Mesendoderm (in vitro differentiated cells): ENCODE data around the gene EHF.
A peak's percentile ranks its signal among the peaks of the same experiment; 100 is the strongest.

Source experiments
- DNase-seq: peaks from one replicate; pipeline ENCODE4 v3.0.0; 2013
- H2AK5ac ChIP-seq: 2 replicates; pipeline ENCODE4 v1.6.1; 2013; ENCODE audit warnings: low read length, inconsistent platforms
- H2BK120ac ChIP-seq: 2 replicates; pipeline ENCODE4 v1.6.1; 2013; ENCODE audit warnings: low read depth, mild to moderate bottlenecking, low read length, moderate library complexity, mixed read lengths
- H2BK15ac ChIP-seq: replicated peaks from 2 replicates; pipeline ENCODE4 v1.6.1; 2013; ENCODE audit warnings: low read depth, mild to moderate bottlenecking, moderate library complexity
- H2BK5ac ChIP-seq: 2 replicates; pipeline ENCODE4 v1.6.1; 2013; ENCODE audit warnings: low read length, inconsistent platforms
- H3K18ac ChIP-seq: 2 replicates; pipeline ENCODE4 v1.6.1; 2013; ENCODE audit warnings: mild to moderate bottlenecking, low read length, mixed read lengths
- H3K23ac ChIP-seq: one replicate; pipeline ENCODE4 v1.6.1; 2013; ENCODE audit warnings: low read length
- H3K27ac ChIP-seq: 2 replicates; pipeline ENCODE4 v1.5.1; 2013; ENCODE audit warnings: low read depth, mild to moderate bottlenecking, inconsistent platforms, low read length, moderate library complexity
- H3K27me3 ChIP-seq: 2 replicates; pipeline ENCODE4 v1.6.1; 2013; ENCODE audit warnings: low read length, control low read depth, mild to moderate bottlenecking, inconsistent platforms; ENCODE audit not compliant: insufficient read depth, poor library complexity
- H3K36me3 ChIP-seq: 2 replicates; pipeline ENCODE4 v1.6.1; 2013; ENCODE audit warnings: low read length, inconsistent platforms; ENCODE audit not compliant: control insufficient read depth, insufficient read depth
- H3K4ac ChIP-seq: one replicate; pipeline ENCODE4 v1.6.1; 2013; ENCODE audit warnings: low read depth, mild to moderate bottlenecking, low read length, moderate library complexity
- H3K4me1 ChIP-seq: 2 replicates; pipeline ENCODE4 v1.6.1; 2013; ENCODE audit warnings: low read depth, low read length, inconsistent platforms; ENCODE audit not compliant: control insufficient read depth
- H3K4me2 ChIP-seq: 2 replicates; pipeline ENCODE4 v1.6.1; 2013; ENCODE audit warnings: low read length
- H3K4me3 ChIP-seq: 2 replicates; pipeline ENCODE4 v1.5.1; 2013; ENCODE audit warnings: mild to moderate bottlenecking, low read length
- H3K56ac ChIP-seq: one replicate; pipeline ENCODE4 v1.6.1; 2013; ENCODE audit warnings: low read length
- H3K79me1 ChIP-seq: 2 replicates; pipeline ENCODE4 v1.6.1; 2013; ENCODE audit warnings: low read length, inconsistent platforms
- H3K79me2 ChIP-seq: 2 replicates; pipeline ENCODE4 v1.6.1; 2013; ENCODE audit warnings: mild to moderate bottlenecking, low read length; ENCODE audit not compliant: control insufficient read depth, insufficient read depth
- H3K9ac ChIP-seq: 2 replicates; pipeline ENCODE4 v1.6.1; 2013; ENCODE audit warnings: low read length, inconsistent platforms
- H4K5ac ChIP-seq: one replicate; pipeline ENCODE4 v1.6.1; 2013; ENCODE audit warnings: low read length
- H4K8ac ChIP-seq: one replicate; pipeline ENCODE4 v1.6.1; 2013; ENCODE audit warnings: low read depth, mild to moderate bottlenecking, control low read depth, low read length, moderate library complexity
- WGBS: extraction: QIAGEN DNeasy Blood & Tissue Kit; methylation state at CpG from one replicate; pipeline ENCODE4 v1.1.7; 2013; ENCODE audit warnings: low lambda C conversion rate, missing lambda C conversion rate; ENCODE audit not compliant: insufficient coverage; ENCODE audit errors: extremely low coverage; 5-methylcytosine and 5-hydroxymethylcytosine counted together

EHF gene

DNA sequence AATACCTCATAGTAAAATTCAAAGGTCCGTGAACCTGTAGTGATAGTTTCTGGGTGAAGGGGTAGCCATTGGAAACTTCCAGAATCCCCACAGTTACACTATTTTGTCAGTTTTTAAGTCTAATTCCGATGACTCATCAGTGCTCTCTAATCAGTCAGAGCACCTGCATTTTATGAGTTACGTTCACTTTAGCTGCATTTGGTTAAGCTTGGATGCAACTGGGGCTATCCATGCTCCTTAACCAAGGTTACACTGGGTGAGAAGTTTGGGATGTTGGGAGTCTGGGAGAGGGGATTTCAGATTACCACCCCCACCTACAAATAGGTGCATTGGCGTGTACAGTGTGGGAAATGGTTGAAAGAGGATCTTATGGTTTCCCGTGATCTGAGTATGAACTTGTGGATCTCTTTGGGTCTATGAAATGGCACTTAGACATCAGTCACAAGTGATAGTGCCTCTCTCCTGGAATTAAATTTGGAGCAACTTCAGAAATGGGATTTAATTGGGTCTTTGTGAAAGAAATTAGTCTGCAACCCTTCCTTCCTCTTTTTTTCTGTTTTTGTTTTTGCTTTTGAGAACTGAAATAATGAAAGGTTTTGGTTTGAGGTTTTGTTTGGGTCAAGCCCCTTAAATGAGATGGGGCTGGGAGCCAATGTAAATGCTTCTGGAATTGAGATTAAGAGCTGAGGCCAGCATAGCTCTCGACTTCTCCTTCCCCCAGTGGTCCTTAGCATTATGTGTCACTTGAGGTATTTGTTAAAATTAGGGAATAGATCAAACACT is 31.5 kb downstream of the EHF start:
- no peak overlapping the region for H2AK5ac ChIP-seq
- DNase-seq = no peak
- H3K79me2 ChIP-seq = no peaks in the 10 kb centered on the region
- H3K9ac ChIP-seq = no peak overlapping the region
- no peak overlapping the region for H4K8ac ChIP-seq
- no peak overlapping the region for H2BK5ac ChIP-seq
- H2BK15ac ChIP-seq = no peak overlapping the region
- no CpG with 5 or more reads among the region's 6 CpGs for WGBS
- H3K27ac ChIP-seq = no peak overlapping the region
- no peak overlapping the region for H3K4me3 ChIP-seq
- H3K56ac ChIP-seq = no peak overlapping the region
- no peaks in the 10 kb centered on the region for H3K36me3 ChIP-seq
- H3K27me3 ChIP-seq = no peaks in the 10 kb centered on the region
- no peak overlapping the region for H3K4ac ChIP-seq
- no peak overlapping the region for H3K18ac ChIP-seq
- H2BK120ac ChIP-seq = no peak overlapping the region
- no peaks in the 10 kb centered on the region for H3K79me1 ChIP-seq
- H3K4me1 ChIP-seq = no peaks in the 10 kb centered on the region
- no peak overlapping the region for H3K4me2 ChIP-seq
- no peak overlapping the region for H3K23ac ChIP-seq
- no peak overlapping the region for H4K5ac ChIP-seq

DNA sequence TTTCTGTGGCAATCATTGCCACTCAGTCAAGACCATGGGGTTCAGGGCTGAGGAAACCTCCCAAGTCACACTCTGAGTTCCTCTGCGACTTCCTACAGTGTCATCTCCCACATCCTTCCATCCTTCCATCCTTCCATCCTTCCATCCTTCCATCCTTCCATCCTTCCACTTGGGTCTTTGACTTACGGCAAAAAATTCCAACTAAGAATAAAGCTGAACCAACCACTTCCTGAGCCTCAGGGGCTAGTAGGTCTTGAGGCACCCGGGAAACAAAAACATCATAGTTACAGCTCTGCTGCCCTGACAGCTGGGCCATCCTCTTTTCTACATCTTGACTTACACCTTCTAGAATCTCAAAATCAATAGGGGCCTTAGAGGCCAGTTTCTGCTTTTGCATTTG is 32.1 kb downstream of the EHF start:
- Histone ChIP-seq H3K4me1 (no peaks in the 10 kb centered on the region), H3K4me3 (no peak overlapping the region), H3K36me3 (no peaks in the 10 kb centered on the region), H3K79me2 (no peaks in the 10 kb centered on the region), H3K4me2 (no peak overlapping the region), H3K27ac (no peak overlapping the region), H3K4ac (no peak overlapping the region), H2BK15ac (no peak overlapping the region), H4K5ac (no peak overlapping the region), H3K79me1 (no peaks in the 10 kb centered on the region), H2BK120ac (no peak overlapping the region), H3K23ac (no peak overlapping the region), H3K27me3 (no peaks in the 10 kb centered on the region), H2BK5ac (no peak overlapping the region), H3K18ac (no peak overlapping the region), H3K56ac (no peak overlapping the region), H3K9ac (no peak overlapping the region), H4K8ac (no peak overlapping the region), H2AK5ac (no peak overlapping the region)
- DNase-seq = no peak
- no CpG with 5 or more reads among the region's 3 CpGs for WGBS

GRCh38 chr11:34653851-34654482 is 33.1 kb downstream of the EHF start:
- Histone ChIP-seq H2BK5ac (no peak overlapping the region), H3K4me2 (no peak overlapping the region), H3K4me1 (no peaks in the 10 kb centered on the region), H3K9ac (no peak overlapping the region), H3K4ac (no peak overlapping the region), H2BK15ac (no peak overlapping the region), H3K4me3 (no peak overlapping the region), H3K23ac (no peak overlapping the region), H3K79me2 (no peaks in the 10 kb centered on the region), H3K18ac (no peak overlapping the region), H2BK120ac (no peak overlapping the region), H3K27me3 (no peaks in the 10 kb centered on the region), H3K27ac (no peak overlapping the region), H2AK5ac (no peak overlapping the region), H4K8ac (no peak overlapping the region), H3K56ac (no peak overlapping the region), H3K36me3 (no peaks in the 10 kb centered on the region), H4K5ac (no peak overlapping the region), H3K79me1 (no peaks in the 10 kb centered on the region)
- peak; percentile 56 for DNase-seq
- no CpG with 5 or more reads among the region's 12 CpGs for WGBS

- peak; percentile 90 for DNase-seq
- Histone ChIP-seq H4K5ac (no peak overlapping the region), H2BK5ac (no peak overlapping the region), H3K56ac (no peak overlapping the region), H2AK5ac (no peak overlapping the region), H3K27ac (no peak overlapping the region), H2BK120ac (no peak overlapping the region), H3K4me3 (no peak overlapping the region), H3K79me2 (no peaks in the 10 kb centered on the region), H2BK15ac (no peak overlapping the region), H3K23ac (no peak overlapping the region), H3K4me1 (no peaks in the 10 kb centered on the region), H4K8ac (no peak overlapping the region), H3K4me2 (no peak overlapping the region), H3K4ac (no peak overlapping the region), H3K18ac (no peak overlapping the region), H3K27me3 (no peaks in the 10 kb centered on the region), H3K36me3 (no peaks in the 10 kb centered on the region), H3K79me1 (no peaks in the 10 kb centered on the region), H3K9ac (no peak overlapping the region)
- WGBS = no CpG with 5 or more reads among the region's 9 CpGs
Measured at GRCh38 chr11:34654483-34655334, 33.8 kb downstream of the EHF start.

DNA sequence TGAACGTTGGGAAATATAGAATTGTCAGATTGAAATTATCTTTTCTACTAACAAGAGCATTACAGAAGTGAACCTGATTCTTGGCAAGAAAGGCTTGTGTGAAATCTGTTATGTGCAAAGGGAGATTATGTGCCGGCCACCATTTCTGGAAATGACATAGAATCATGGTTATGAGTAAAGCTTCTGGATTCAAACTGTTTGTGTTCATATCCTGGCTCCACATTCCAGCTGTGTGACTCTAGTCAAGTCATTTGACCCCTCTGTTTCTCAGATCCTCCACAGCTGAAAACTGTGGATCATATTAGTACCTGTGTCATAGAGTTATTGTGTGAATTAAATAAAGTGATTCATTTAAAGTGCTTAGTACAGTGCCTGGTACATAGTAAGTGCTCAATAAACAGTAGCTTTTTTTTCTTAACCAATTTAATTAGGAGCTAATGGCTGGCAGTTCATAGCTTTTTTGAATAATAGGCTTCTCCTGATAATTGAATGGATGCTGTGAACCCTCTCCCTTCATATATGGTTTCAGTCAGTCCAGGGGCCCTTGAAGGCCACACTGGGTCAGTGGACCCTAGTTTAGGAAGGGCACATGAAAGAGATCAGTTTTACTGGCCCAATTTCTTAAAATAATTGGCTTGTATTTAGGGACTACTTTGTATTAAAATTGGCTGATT is 34.6 kb downstream of the EHF start:
- no CpG with 5 or more reads among the region's 2 CpGs for WGBS
- Histone ChIP-seq H3K27ac (no peak overlapping the region), H3K4me2 (no peak overlapping the region), H2AK5ac (no peak overlapping the region), H2BK5ac (no peak overlapping the region), H3K4me1 (no peaks in the 10 kb centered on the region), H3K4me3 (no peak overlapping the region), H2BK120ac (no peak overlapping the region), H3K56ac (no peak overlapping the region), H2BK15ac (no peak overlapping the region), H3K18ac (no peak overlapping the region), H3K9ac (no peak overlapping the region), H3K36me3 (no peaks in the 10 kb centered on the region), H3K79me2 (no peaks in the 10 kb centered on the region), H4K5ac (no peak overlapping the region), H4K8ac (no peak overlapping the region), H3K79me1 (no peaks in the 10 kb centered on the region), H3K27me3 (no peaks in the 10 kb centered on the region), H3K23ac (no peak overlapping the region), H3K4ac (no peak overlapping the region)
- no peak for DNase-seq
